OCI-LY7 (cell line): ENCODE results near the gene HS1BP3.

Experiments used
- CTCF ChIP-seq: fragments of 200-600 bp; sonication (generic); conservative IDR thresholded peaks from 2 replicates; pipeline ENCODE4 v1.5.1; 2014; ENCODE audit warnings: mild to moderate bottlenecking, antibody characterized with exemption, low read length, moderate library complexity, mixed read lengths
- EZH2phosphoT487 ChIP-seq: fragments of 200-600 bp; sonication (generic); IDR thresholded peaks from 2 replicates; pipeline ENCODE4 v1.6.1; 2018; ENCODE audit warnings: low read depth, borderline replicate concordance, mild to moderate bottlenecking, mixed run types, antibody characterized with exemption, low read length, moderate library complexity, mixed read lengths

DNA sequence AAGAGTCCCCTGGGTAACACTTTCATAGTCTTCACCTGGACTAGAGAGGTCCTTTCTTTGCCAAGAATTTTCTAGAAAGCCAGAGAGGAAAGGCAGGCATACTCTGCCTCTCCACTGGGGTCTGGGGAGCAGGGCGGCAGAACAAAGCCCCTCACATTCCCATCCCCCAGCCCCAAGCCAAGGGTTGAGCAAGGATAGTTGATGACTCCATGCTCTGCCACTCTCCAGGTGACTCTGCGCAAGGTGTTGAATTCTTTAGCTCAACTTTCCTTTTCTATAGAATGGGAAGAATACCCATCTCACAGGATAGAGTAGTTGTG lies 13.1 kb upstream of the HS1BP3 start:
- no peak for TF ChIP-seq CTCF
- TF ChIP-seq EZH2phosphoT487, result no peak
